ENCODE results near the gene SKI.

The SKI gene

DNA sequence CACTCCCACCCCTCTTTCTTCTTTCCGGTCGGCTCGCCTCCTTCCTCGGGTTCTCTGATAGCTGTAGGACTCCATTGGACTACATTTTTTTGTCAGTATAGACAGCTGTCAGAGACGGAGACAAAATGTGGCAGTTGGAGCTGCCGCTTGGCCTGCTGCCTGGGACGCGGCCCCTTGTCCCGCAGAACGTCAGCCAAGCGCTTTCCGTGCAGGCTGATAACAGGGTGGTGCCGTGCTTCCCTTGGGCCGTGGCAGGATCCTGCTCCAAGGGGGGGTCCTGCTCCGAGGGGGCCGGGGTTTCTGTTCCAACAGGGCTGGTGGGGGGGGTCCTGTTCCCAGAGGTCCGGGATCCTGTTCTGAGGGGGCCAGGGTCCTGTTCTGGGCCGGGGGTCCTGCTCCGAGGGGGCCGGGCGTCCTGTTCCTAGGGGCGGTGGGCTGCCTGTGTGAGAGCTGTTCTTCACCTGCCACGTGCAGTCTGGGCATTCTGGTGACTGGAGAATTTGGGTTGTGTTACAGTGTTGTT lies 4.9 kb downstream of the SKI start:
- Histone ChIP-seq H3K4me3 (ENCODE audit: insufficient read length, low read depth) (no peak overlapping the region), H3K4me1 (ENCODE audit: insufficient read depth, insufficient read length) (peaks cover 29% of the 10 kb centered on the region), H3K36me3 (ENCODE audit: insufficient read depth, insufficient read length, low read length) (peaks cover 58% of the 10 kb centered on the region), H3K9me3 (ENCODE audit: insufficient read depth, low read length) (no peaks in the 10 kb centered on the region), H3K27me3 (ENCODE audit: insufficient read depth, insufficient read length) (no peaks in the 10 kb centered on the region), H3K9ac (ENCODE audit: insufficient read length, low read depth) (no peak overlapping the region)
- no peak for TF ChIP-seq YY1 (IDR thresholded peaks at IDR 0.05; ENCODE audit: insufficient read depth, insufficient read length)
- no peak for TF ChIP-seq SUZ12 (IDR thresholded peaks at IDR 0.05; ENCODE audit: extremely low read depth, insufficient read depth, insufficient read length)
- no peak for TF ChIP-seq ZNF274 (IDR thresholded peaks at IDR 0.05; ENCODE audit: low read depth, low read length)
- no peak for DNase-seq (ENCODE audit: low read depth, low spot score)

DNA sequence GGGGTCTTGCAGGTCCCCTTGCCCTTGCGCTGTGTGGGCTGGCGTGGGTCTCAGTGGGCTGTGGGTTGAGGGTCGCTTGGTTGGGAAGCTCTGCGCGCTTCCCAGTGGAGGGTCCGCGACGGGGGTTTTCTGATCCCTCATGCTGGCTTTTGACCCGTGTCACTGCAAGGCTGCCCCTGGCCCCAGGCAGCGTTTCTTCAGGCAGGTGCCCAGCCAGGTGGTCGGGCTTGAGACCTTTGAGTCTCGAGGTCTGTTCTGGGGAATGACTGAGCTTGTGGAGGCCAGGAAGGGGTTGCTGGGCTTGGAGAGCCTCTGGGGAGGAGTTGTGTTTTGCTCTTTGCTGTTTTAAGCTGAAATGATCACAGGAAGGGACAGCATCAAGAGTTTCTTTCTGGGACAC lies 5.3 kb downstream of the SKI start:
- Histone ChIP-seq H3K9me3 (ENCODE audit: insufficient read depth, low read length) (no peaks in the 10 kb centered on the region), H3K9ac (ENCODE audit: insufficient read length, low read depth) (no peak overlapping the region), H3K27me3 (ENCODE audit: insufficient read depth, insufficient read length) (no peaks in the 10 kb centered on the region), H3K36me3 (ENCODE audit: insufficient read depth, insufficient read length, low read length) (peaks cover 62% of the 10 kb centered on the region), H3K4me1 (ENCODE audit: insufficient read depth, insufficient read length) (peaks cover 31% of the 10 kb centered on the region), H3K4me3 (ENCODE audit: insufficient read length, low read depth) (no peak overlapping the region)
- no peak for DNase-seq (ENCODE audit: low read depth, low spot score)
- TF ChIP-seq SUZ12 (IDR thresholded peaks at IDR 0.05; ENCODE audit: extremely low read depth, insufficient read depth, insufficient read length) (no peak), ZNF274 (IDR thresholded peaks at IDR 0.05; ENCODE audit: low read depth, low read length) (no peak), YY1 (IDR thresholded peaks at IDR 0.05; ENCODE audit: insufficient read depth, insufficient read length) (no peak)

DNA sequence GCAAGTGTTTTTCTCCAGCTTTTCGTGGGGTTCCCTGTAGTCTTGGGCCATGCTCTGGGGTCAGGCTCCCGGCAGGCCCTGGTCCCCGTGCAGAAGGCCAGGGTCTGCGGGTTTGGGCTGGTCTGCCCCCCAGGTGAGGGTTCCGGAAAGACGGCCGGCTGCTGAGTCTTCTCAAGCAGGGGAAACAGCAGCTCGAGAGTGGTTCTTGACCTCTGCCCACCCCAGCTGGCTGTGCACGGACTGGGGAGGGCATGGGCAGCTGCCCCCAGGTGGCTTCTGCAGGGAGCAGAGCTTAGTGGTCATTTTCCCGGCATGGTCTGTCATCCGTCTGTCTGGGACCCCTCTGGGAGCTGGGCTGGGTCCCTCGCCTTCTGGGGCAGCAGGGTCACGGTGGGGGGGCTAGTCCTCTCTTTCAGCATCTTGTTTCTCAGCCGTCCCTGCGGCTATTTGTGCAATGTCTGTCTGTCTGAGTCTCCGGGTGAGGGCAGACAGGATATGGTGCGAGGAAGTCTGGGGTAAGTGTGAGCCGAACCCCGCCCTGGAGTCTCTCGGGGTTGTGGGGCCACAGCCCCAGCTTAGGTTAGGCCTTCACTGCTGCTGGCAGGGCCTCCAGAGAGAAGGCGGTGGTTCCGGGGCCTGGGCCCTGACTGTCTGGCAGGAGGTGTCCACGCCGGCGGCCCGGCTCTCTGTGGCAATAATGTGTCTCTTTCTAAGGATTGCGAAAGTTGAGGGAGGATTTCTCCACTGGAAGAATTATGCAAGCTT lies 6.1 kb downstream of the SKI start:
- no peak for DNase-seq (ENCODE audit: low read depth, low spot score)
- TF ChIP-seq YY1 (IDR thresholded peaks at IDR 0.05; ENCODE audit: insufficient read depth, insufficient read length) (no peak), ZNF274 (IDR thresholded peaks at IDR 0.05; ENCODE audit: low read depth, low read length) (no peak), SUZ12 (IDR thresholded peaks at IDR 0.05; ENCODE audit: extremely low read depth, insufficient read depth, insufficient read length) (no peak)
- H3K4me3 ChIP-seq (ENCODE audit: insufficient read length, low read depth): no peak overlapping the region

DNA sequence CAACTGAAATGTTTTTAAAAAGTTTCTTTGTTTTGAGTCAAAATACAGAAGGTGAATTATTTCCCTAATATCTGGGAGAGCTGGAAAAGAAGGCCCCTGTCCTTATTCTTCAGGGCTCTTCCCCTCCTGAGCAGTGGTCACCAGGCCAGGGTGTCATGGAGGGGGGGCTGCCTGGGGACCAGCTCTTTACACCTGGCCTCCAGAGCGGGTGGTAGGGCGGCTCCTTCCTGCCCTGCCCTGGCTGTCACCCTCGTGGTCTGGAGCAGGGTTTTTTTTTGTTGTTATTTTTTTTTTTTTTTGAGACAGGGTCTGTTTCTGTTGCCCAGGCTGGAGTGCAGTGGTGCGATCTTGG lies 6.6 kb downstream of the SKI start:
- H3K9me3 ChIP-seq (ENCODE audit: insufficient read depth, low read length): no peaks in the 10 kb centered on the region
- no peak overlapping the region for H3K9ac ChIP-seq (ENCODE audit: insufficient read length, low read depth)
- TF ChIP-seq SUZ12 (IDR thresholded peaks at IDR 0.05; ENCODE audit: extremely low read depth, insufficient read depth, insufficient read length): no peak
- no peak for TF ChIP-seq YY1 (IDR thresholded peaks at IDR 0.05; ENCODE audit: insufficient read depth, insufficient read length)
- TF ChIP-seq ZNF274 (IDR thresholded peaks at IDR 0.05; ENCODE audit: low read depth, low read length): no peak
- H3K4me1 ChIP-seq (ENCODE audit: insufficient read depth, insufficient read length): peaks cover 33% of the 10 kb centered on the region
- H3K36me3 ChIP-seq (ENCODE audit: insufficient read depth, insufficient read length, low read length): peaks cover 65% of the 10 kb centered on the region
- no peak overlapping the region for H3K4me3 ChIP-seq (ENCODE audit: insufficient read length, low read depth)
- no peaks in the 10 kb centered on the region for H3K27me3 ChIP-seq (ENCODE audit: insufficient read depth, insufficient read length)
- no peak for DNase-seq (ENCODE audit: low read depth, low spot score)

More for the DNA sequence above, 6.1 kb downstream of the SKI start:
- no peak overlapping the region for H3K9ac ChIP-seq (ENCODE audit: insufficient read length, low read depth)
- H3K36me3 ChIP-seq (ENCODE audit: insufficient read depth, insufficient read length, low read length): peaks cover 65% of the 10 kb centered on the region
- H3K9me3 ChIP-seq (ENCODE audit: insufficient read depth, low read length): no peaks in the 10 kb centered on the region
- H3K4me1 ChIP-seq (ENCODE audit: insufficient read depth, insufficient read length): peaks cover 31% of the 10 kb centered on the region
- H3K27me3 ChIP-seq (ENCODE audit: insufficient read depth, insufficient read length): no peaks in the 10 kb centered on the region

DNA sequence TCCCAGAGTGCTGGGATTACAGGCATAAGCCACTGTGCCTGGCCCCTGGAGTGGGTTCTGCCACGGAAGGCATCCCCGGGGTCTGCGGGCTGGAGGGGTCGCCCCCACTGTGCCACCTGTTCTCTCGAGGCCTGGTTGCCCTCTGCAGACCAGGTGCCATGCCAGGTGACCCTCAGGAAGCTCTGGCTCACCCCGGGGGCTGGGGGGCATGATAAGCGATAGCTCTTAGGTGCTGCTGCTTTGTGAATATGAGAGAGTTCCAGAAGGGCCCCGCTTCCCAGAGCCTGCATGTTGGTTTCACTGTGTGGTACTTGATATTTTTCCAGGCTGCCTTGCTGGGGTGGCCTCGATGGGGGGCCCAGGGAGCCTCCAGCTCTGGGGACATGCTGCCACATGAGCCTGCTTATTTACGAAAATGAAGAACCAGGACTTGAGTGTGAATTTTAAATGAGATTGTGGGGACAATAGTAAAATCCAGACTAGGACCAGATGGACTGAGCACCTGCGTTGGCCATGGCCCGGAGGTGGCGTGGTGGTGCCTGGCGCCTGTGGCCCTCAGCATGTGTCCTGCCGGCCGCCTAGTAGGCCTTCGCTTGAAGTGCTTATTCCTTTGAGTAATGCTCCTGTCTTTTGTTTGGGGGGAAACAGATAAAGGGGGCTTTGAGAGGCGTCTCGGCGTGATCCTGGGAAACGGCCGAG lies 7.3 kb downstream of the SKI start:
- TF ChIP-seq YY1 (IDR thresholded peaks at IDR 0.05; ENCODE audit: insufficient read depth, insufficient read length): no peak
- no peak for TF ChIP-seq ZNF274 (IDR thresholded peaks at IDR 0.05; ENCODE audit: low read depth, low read length)
- no peak for TF ChIP-seq SUZ12 (IDR thresholded peaks at IDR 0.05; ENCODE audit: extremely low read depth, insufficient read depth, insufficient read length)
- H3K9ac ChIP-seq (ENCODE audit: insufficient read length, low read depth): no peak overlapping the region
- no peaks in the 10 kb centered on the region for H3K9me3 ChIP-seq (ENCODE audit: insufficient read depth, low read length)
- peaks cover 63% of the 10 kb centered on the region for H3K36me3 ChIP-seq (ENCODE audit: insufficient read depth, insufficient read length, low read length)
- no peaks in the 10 kb centered on the region for H3K27me3 ChIP-seq (ENCODE audit: insufficient read depth, insufficient read length)
- H3K4me1 ChIP-seq (ENCODE audit: insufficient read depth, insufficient read length): peaks cover 38% of the 10 kb centered on the region
- H3K4me3 ChIP-seq (ENCODE audit: insufficient read length, low read depth): no peak overlapping the region
- no peak for DNase-seq (ENCODE audit: low read depth, low spot score)

DNA sequence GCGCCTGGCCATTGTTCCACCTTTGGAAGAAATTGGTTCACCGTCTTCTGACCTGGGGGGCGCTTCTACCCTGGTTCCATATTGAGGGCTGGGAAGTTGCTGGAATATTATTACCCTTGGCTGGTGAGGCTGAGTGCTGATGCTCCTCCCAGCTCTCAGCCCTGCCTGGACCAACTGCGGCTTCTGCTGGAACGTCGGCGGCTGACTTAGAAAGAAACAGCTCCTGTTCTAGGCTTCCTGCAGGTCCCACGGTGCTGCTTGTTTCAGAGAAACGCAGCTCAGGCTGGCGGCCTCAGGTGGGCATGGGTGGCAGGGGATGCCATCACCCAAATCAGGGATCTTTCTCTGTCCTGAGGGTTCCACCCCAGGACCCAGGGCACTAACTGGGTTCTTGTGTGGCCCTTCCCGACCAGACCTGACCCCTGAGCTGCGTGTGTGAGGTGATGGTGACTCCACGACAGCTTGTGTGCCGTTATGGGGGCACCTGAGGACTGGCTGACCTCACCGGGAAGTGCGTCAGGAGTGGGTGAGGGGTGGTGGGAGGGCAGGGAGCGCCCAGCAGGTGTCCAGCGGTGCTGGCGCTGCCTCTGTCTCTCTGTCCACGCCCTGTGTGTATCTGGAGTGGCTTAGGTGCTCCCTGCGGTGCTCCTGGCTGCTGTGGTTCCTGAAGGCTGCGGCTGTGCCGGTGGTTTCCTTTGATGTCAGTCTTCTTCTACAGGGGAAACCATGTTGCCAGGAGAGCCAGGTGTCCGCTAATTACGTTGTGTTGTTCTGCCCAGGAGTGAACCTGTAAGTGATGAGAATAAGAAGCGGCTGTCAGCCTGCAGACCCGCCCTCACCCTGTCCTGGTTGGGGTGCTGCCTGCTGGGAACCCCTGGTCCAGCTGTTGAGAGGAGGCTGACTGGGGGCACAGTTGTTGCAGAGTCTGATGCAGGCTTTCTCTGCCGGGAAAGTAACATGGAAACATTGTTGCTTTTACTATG lies 8.9 kb downstream of the SKI start:
- peaks cover 64% of the 10 kb centered on the region for H3K36me3 ChIP-seq (ENCODE audit: insufficient read depth, insufficient read length, low read length)
- peaks cover 33% of the 10 kb centered on the region for H3K4me1 ChIP-seq (ENCODE audit: insufficient read depth, insufficient read length)
- no peak overlapping the region for H3K9ac ChIP-seq (ENCODE audit: insufficient read length, low read depth)
- no peak overlapping the region for H3K4me3 ChIP-seq (ENCODE audit: insufficient read length, low read depth)
- no peaks in the 10 kb centered on the region for H3K27me3 ChIP-seq (ENCODE audit: insufficient read depth, insufficient read length)
- no peak for DNase-seq (ENCODE audit: low read depth, low spot score)
- no peaks in the 10 kb centered on the region for H3K9me3 ChIP-seq (ENCODE audit: insufficient read depth, low read length)
- no peak for TF ChIP-seq ZNF274 (IDR thresholded peaks at IDR 0.05; ENCODE audit: low read depth, low read length)
- TF ChIP-seq YY1 (IDR thresholded peaks at IDR 0.05; ENCODE audit: insufficient read depth, insufficient read length): no peak
- no peak for TF ChIP-seq SUZ12 (IDR thresholded peaks at IDR 0.05; ENCODE audit: extremely low read depth, insufficient read depth, insufficient read length)
